Mammary epithelial cell (primary cell): Measurements from ENCODE around the gene RELN.

Experiments used
- CTCF ChIP-seq, 2 donors: IDR thresholded peaks in 1 of 2; conservative IDR thresholded peaks in 1 of 2; 2 replicates each; pipeline ENCODE4 v1.5.1; 2011 to 2012; ENCODE audit warnings: inconsistent platforms in 2 of 2, low read length in 2 of 2, mild to moderate bottlenecking in 2 of 2, control low read depth in 1 of 2, low read depth in 1 of 2; ENCODE audit not compliant: insufficient read depth in 1 of 2; ENCODE audit errors: extremely low read depth in 1 of 2
- EZH2 ChIP-seq: IDR thresholded peaks from 2 replicates; pipeline ENCODE4 v1.6.1; 2012; ENCODE audit warnings: low read length, inconsistent platforms, borderline replicate concordance

- no peak for TF ChIP-seq CTCF (conservative IDR thresholded peaks at IDR 0.05 in 1 of 2, IDR thresholded peaks at IDR 0.05 in 1 of 2; ENCODE audit: extremely low read depth in 1 of 2, insufficient read depth in 1 of 2, low read depth in 1 of 2, low read length in 2 of 2)
- no peak for TF ChIP-seq EZH2
These were observed 8.4 kb downstream of the RELN start for GRCh38 chr7:103981003-103981423.
